Heart left ventricle (tissue), 16 donors: ENCODE data around the gene MEST. TPM values are rescaled to one million over a fixed set of nuclear protein-coding genes. Genes with fewer than 3 reads are reported as not detected.

ENCODE experiments used
- ATAC-seq, 4 donors: fragments of 200-7000 bp; cut with Tn5 transposase; one replicate each; pipeline ENCODE4 v1.9.1; 2020 to 2022; ENCODE audit warnings: moderate library complexity in 4 of 4, mild to moderate bottlenecking in 3 of 4, moderate number of reproducible peaks in 1 of 4
- DNase-seq, 5 donors: peaks; one replicate each; pipeline ENCODE4 v3.0.0-alpha.2; 2020
- H3K27ac ChIP-seq, 12 donors: fragments of 200-600 bp; sonication (generic) in 4 of 12; one replicate each; pipeline versions ENCODE4 v1.5.0 to v1.8.0; 2016 to 2022; ENCODE audit warnings: mild to moderate bottlenecking in 2 of 12
- H3K27me3 ChIP-seq, 9 donors: fragments of 200-600 bp; sonication (generic) in 2 of 9; one replicate each; pipeline versions ENCODE4 v1.5.1 to v1.8.0; 2016 to 2022; ENCODE audit warnings: mild to moderate bottlenecking in 3 of 9
- H3K36me3 ChIP-seq, 9 donors: fragments of 200-600 bp; sonication (generic) in 2 of 9; one replicate each; pipeline versions ENCODE4 v1.5.0 to v1.8.0; 2018 to 2022; ENCODE audit warnings: mild to moderate bottlenecking in 2 of 9
- H3K4me1 ChIP-seq, 12 donors: fragments of 200-600 bp; sonication (generic) in 4 of 12; one replicate each; pipeline versions ENCODE4 v1.5.0 to v1.8.0; 2016 to 2022; ENCODE audit warnings: mild to moderate bottlenecking in 3 of 12
- H3K4me3 ChIP-seq, 12 donors: fragments of 200-600 bp; sonication (generic) in 4 of 12; one replicate each; pipeline versions ENCODE4 v1.5.0 to v1.8.0; 2017 to 2022; ENCODE audit warnings: mild to moderate bottlenecking in 9 of 12, moderate library complexity in 4 of 12
- H3K9me3 ChIP-seq, 12 donors: fragments of 200-600 bp; sonication (generic) in 4 of 12; one replicate each; pipeline versions ENCODE4 v1.5.0 to v1.8.0; 2016 to 2022; ENCODE audit warnings: mild to moderate bottlenecking in 1 of 12
- CTCF ChIP-seq, 12 donors: fragments of 200-600 bp; sonication (generic) in 4 of 12; IDR thresholded peaks; one replicate each; pipeline versions ENCODE4 v1.5.0 to v1.8.0; 2018 to 2022; ENCODE audit warnings: antibody characterized with exemption in 12 of 12, mild to moderate bottlenecking in 5 of 12
- POLR2A ChIP-seq, 2 donors: fragments of 450-650 bp; IDR thresholded peaks; one replicate each; pipeline ENCODE4 v1.6.1; 2017; ENCODE audit warnings: antibody characterized with exemption in 2 of 2, mild to moderate bottlenecking in 2 of 2, moderate library complexity in 2 of 2
- WGBS, 4 donors: extraction: QIAGEN DNeasy Blood & Tissue Kit in 2 of 4; methylation state at CpG; one replicate each; pipeline versions ENCODE4 v1.1.5 to v1.1.7; 2013 to 2018; 5-methylcytosine and 5-hydroxymethylcytosine counted together
- intact Hi-C, 10 donors: fragments of 100-400 bp; cut with DNase I; formaldehyde crosslinking; loops; one replicate each; pipeline versions ENCODE4 v1.11.1 to v1.14.2; 2022
- polyA plus RNA-seq, 2 donors: library from polyadenylated mRNA; stranded (reverse); fragments of 200-250 nt; gene quantifications; one replicate each; pipeline ENCODE4 v1.2.3, GENCODE V29; 2013
- total RNA-seq, 9 donors: library from RNA; depleted of rRNA in 2 of 9; stranded (reverse); fragments of >200 nt in 2 of 9; fragmentation: NEBNext Ultra II Directional in 3 of 9; extraction: Animal tissue kit (Norgen Biotek cat#: 25700) in 3 of 9; gene quantifications; one replicate each; pipeline versions ENCODE4 v1.1.0 to v1.2.4, GENCODE V29; 2016 to 2023
- donor health status: ischemic (EF 13 %, LVEDD 7.1; RV severe dilation, severe dysfunction).
- donor health status: healthy with polysubstance abuse.
- donor health status: DM: no; HTN: yes; CAD: no.
- donor health status: DM: no; HTN: no; CAD: no.
- donor health status: ischemic (EF 25% LVEDD 6.9; RV normal size, moderate dysfunction).
- donor health status: ischemic (EF 25% LVEDD 5.7; RV mildly dilated, moderate dysfunction).
- donor health status: healthy.
- donor health status: DM: yes; HTN: yes; CAD: no.
- donor health status: ischemic (EF 35%, LVEDD 5.7; RV mildly dilated, moderate dysfunction).
- donor health status: nonischemic (EF 11% LVEDD 7.7; RV severe dilation, severe dysfunction).
- donor health status: DM: yes; HTN: yes; CAD: no.
- donor health status: PGD.
- donor health status: ischemic (EF 29% LVEDD 5.4; RV normal size, mild dysfunction).
- donor health status: nonischemic (EF 23%, LVEDD 6.1; RV moderate dilation, normal function).

The MEST gene
- total and polyA plus RNA-seq, 11 donors, result 0.79 to 46.0 (median 4.2) TPM

DNA sequence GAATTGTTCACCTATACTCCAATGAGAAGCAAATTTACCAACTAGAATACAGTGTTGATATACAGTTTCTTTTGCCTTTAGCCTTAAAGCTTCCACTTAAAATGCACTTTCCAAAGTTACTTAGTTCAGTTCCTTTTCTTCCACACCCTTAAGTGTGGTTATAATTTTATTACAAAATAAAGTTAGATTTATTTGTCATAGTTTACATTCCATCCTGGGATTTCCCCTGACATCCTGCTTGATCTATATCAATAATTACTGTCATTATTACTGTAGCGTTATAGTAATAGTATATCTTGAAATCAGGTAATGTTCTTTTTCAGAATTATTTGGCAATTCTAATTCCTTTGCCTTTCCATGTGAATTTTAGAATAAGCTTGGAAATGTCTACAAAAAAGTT is 23.3 kb upstream of the MEST start:
- intact Hi-C loops, result no loop called here
- Histone ChIP-seq H3K4me3 (no peak overlapping the region), H3K9me3 (peaks cover 0 to 12% (median 0%) of the 10 kb centered on the region in 12 donors), H3K4me1 (peaks cover 0 to 12% (median 0%) of the 10 kb centered on the region in 12 donors), H3K36me3 (no peaks in the 10 kb centered on the region), H3K27ac (no peak overlapping the region), H3K27me3 (no peaks in the 10 kb centered on the region)
- DNase-seq, result no peak
- TF ChIP-seq CTCF (IDR thresholded peaks at IDR 0.05) (no peak), POLR2A (IDR thresholded peaks at IDR 0.05) (no peak)
- ATAC-seq, result no peak
- 90 to 95% (median 92%) methylated on average over 1 of the region's 1 CpG for WGBS, 4 donors

DNA sequence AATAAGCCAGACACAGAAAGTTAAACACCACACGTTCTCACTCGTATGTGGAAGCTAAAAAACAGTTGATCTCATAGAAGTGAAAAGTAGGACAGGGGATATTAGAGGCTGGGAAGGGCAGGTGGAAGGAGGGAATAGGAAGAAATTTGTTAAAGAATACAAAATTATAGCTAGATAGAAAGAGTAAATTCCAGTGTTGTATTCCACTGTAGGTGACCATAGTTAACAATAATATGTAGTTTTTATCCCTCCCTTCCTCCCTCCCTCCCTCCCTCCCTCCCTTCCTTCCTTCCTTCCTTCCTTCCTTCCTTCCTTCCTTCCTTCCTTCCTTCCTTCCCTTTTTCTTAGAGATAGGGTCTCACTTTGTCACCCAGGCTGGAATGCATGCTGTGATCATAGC is 19.9 kb upstream of the MEST start:
- no peaks in the 10 kb centered on the region for H3K27me3 ChIP-seq
- no peaks in the 10 kb centered on the region for H3K9me3 ChIP-seq
- 67 to 84% (median 75%) methylated on average over 2 of the region's 2 CpGs for WGBS, 4 donors
- intact Hi-C loops, result no loop called here
- ATAC-seq, result no peak
- TF ChIP-seq CTCF (IDR thresholded peaks at IDR 0.05), result no peak
- TF ChIP-seq POLR2A (IDR thresholded peaks at IDR 0.05), result no peak
- DNase-seq, result no peak
- no peak overlapping the region for H3K27ac ChIP-seq
- no peak overlapping the region for H3K4me3 ChIP-seq
- H3K36me3 ChIP-seq, result no peaks in the 10 kb centered on the region
- peaks cover 0 to 18% (median 0%) of the 10 kb centered on the region in 12 donors for H3K4me1 ChIP-seq

DNA sequence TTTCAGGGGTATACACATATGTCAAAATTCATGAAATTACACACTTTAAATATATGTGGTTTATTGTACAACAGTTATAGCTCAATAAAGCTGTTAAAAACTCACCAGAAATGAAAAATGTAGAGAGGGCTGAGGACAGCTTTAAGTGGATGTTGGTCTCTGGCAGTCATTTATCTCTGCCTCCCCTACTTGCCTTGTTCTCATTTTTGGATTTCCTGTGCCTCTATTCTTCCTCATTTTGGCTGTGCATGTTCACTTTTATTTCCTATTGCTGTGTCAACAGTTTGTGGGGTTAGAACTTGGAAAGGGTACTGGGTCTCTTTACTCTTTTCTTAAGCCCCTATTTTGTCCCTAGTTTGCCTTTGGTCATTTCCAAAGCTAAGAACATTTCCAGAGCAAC is 18.6 kb upstream of the MEST start:
- Histone ChIP-seq H3K4me3 (no peak overlapping the region), H3K4me1 (peaks cover 0 to 18% (median 0%) of the 10 kb centered on the region in 12 donors), H3K27ac (peak overlapping the region in 1 of 12 donors; percentile 74), H3K9me3 (peaks cover 0 to 12% (median 2%) of the 10 kb centered on the region in 12 donors), H3K27me3 (no peaks in the 10 kb centered on the region), H3K36me3 (no peaks in the 10 kb centered on the region)
- ATAC-seq (peak in 1 of 4 donors; percentile 45), DNase-seq (no peak)
- TF ChIP-seq CTCF (IDR thresholded peaks at IDR 0.05), result no peak
- no peak for TF ChIP-seq POLR2A (IDR thresholded peaks at IDR 0.05)
- intact Hi-C loops, result no loop called here

DNA sequence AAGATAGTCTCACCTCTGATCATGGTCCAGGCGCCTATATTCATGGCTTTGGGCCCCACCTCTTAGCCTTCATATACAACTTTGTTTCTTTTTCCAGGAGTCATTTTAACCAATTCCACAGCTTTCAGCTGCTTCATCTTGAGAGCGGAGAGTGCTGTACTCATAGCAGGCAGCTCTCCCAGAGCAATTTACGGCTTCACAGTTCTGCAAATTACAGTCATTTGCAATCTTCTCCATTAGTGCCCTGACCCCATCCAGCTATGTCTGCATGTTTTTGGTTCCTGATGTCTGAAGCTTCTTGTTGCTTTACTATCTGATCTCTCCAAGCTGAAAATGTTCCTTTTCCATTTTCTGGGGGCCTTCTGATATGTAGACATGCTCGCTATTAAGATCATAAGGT is 18.0 kb upstream of the MEST start:
- ATAC-seq, result no peak
- 87 to 95% (median 92%) methylated on average over 4 of the region's 4 CpGs for WGBS, 4 donors
- H3K27me3 ChIP-seq, result no peaks in the 10 kb centered on the region
- no peak for TF ChIP-seq CTCF (IDR thresholded peaks at IDR 0.05)
- no peak for TF ChIP-seq POLR2A (IDR thresholded peaks at IDR 0.05)
- H3K36me3 ChIP-seq, result no peaks in the 10 kb centered on the region
- H3K9me3 ChIP-seq, result peaks cover 0 to 16% (median 4%) of the 10 kb centered on the region in 12 donors
- peak overlapping the region in 1 of 12 donors; percentile 74 for H3K27ac ChIP-seq
- intact Hi-C loops, result no loop called here
- DNase-seq, result no peak
- H3K4me3 ChIP-seq, result no peak overlapping the region
- H3K4me1 ChIP-seq, result peaks cover 0 to 18% (median 0%) of the 10 kb centered on the region in 12 donors
